GM23338 (cell line): ENCODE data around the gene APRT. TPM values are rescaled to one million over a fixed set of nuclear protein-coding genes. Genes with fewer than 3 reads are reported as not detected.

ENCODE experiments used
- ATAC-seq: fragments of 200-7000 bp; cut with Tn5 transposase; 3 replicates; pipeline ENCODE4 v1.9.1; 2020
- DNase-seq: peaks from one replicate; pipeline ENCODE4 v3.0.0-alpha.2; 2015; ENCODE audit warnings: low spot score
- H2AFZ ChIP-seq: fragments of 200-600 bp; sonication (generic); 2 replicates; pipeline ENCODE4 v1.8.0; 2016; ENCODE audit warnings: antibody characterized with exemption, mild to moderate bottlenecking, moderate library complexity
- H3F3A ChIP-seq: fragments of 200-600 bp; sonication (generic); replicated peaks from 2 replicates; pipeline ENCODE4 v1.8.0; 2017; ENCODE audit warnings: antibody characterized with exemption, mixed run types, low read depth
- H3K27ac ChIP-seq: fragments of 200-600 bp; sonication (generic); 2 replicates; pipeline ENCODE4 v1.6.1; 2016; ENCODE audit warnings: low read depth
- H3K27me3 ChIP-seq: fragments of 200-600 bp; sonication (generic); 2 replicates; pipeline ENCODE4 v1.8.0; 2016; ENCODE audit warnings: mild to moderate bottlenecking, mixed run types, moderate library complexity; ENCODE audit not compliant: insufficient read depth
- H3K36me3 ChIP-seq: fragments of 200-600 bp; sonication (generic); 2 replicates; pipeline ENCODE4 v1.8.0; 2016; ENCODE audit warnings: mild to moderate bottlenecking; ENCODE audit not compliant: insufficient read depth
- H3K4me1 ChIP-seq: fragments of 200-600 bp; sonication (generic); 2 replicates; pipeline ENCODE4 v1.8.0; 2016; ENCODE audit warnings: mild to moderate bottlenecking, moderate library complexity; ENCODE audit not compliant: insufficient read depth
- H3K4me2 ChIP-seq: fragments of 200-600 bp; sonication (generic); 2 replicates; pipeline ENCODE4 v1.7.1; 2017; ENCODE audit warnings: mixed run types
- H3K4me3 ChIP-seq: fragments of 200-600 bp; sonication (generic); 2 replicates; pipeline ENCODE4 v1.6.1; 2016; ENCODE audit warnings: mixed run types
- H3K79me2 ChIP-seq: fragments of 200-600 bp; sonication (generic); replicated peaks from 2 replicates; pipeline ENCODE4 v1.8.0; 2017; ENCODE audit warnings: mild to moderate bottlenecking; ENCODE audit not compliant: insufficient read depth
- H3K9me2 ChIP-seq: fragments of 200-600 bp; sonication (generic); 2 replicates; pipeline ENCODE4 v1.8.0; 2017; ENCODE audit not compliant: insufficient read depth
- H4K20me1 ChIP-seq: fragments of 200-600 bp; sonication (generic); replicated peaks from 2 replicates; pipeline ENCODE4 v1.8.0; 2017; ENCODE audit warnings: mild to moderate bottlenecking; ENCODE audit not compliant: insufficient read depth
- H3K27ac Mint-ChIP-seq: 2 replicates; pipeline ENCODE4 v1.8.0; 2020; ENCODE audit warnings: inconsistent platforms, mild to moderate bottlenecking, moderate library complexity, mixed read lengths
- H3K27me3 Mint-ChIP-seq: 3 replicates; pipeline ENCODE4 v1.8.0; 2022; ENCODE audit warnings: low read depth, mild to moderate bottlenecking, moderate library complexity, mixed read lengths, inconsistent platforms; ENCODE audit not compliant: insufficient read depth, poor library complexity
- H3K36me3 Mint-ChIP-seq: 3 replicates; pipeline ENCODE4 v1.8.0; 2021; ENCODE audit warnings: low read depth, mild to moderate bottlenecking, inconsistent platforms, moderate library complexity, mixed read lengths
- H3K4me1 Mint-ChIP-seq: 3 replicates; pipeline ENCODE4 v1.8.0; 2020; ENCODE audit warnings: mild to moderate bottlenecking, inconsistent platforms, mixed read lengths
- H3K4me3 Mint-ChIP-seq: 3 replicates; pipeline ENCODE4 v1.8.0; 2021; ENCODE audit warnings: moderate library complexity, mild to moderate bottlenecking, inconsistent platforms, mixed read lengths
- H3K9me3 Mint-ChIP-seq: 3 replicates; pipeline ENCODE4 v1.8.0; 2020; ENCODE audit warnings: moderate library complexity, mild to moderate bottlenecking, inconsistent platforms, mixed read lengths
- CREB1 ChIP-seq: fragments of 250-450 bp; sonication (Bioruptor Pico); IDR thresholded peaks from 2 replicates; pipeline ENCODE4 v1.5.0; 2020; ENCODE audit warnings: low read depth, mild to moderate bottlenecking, moderate library complexity
- ETS1 ChIP-seq: IDR thresholded peaks from 2 replicates; pipeline ENCODE4 v1.6.1; 2016; ENCODE audit warnings: antibody characterized with exemption
- EZH2 ChIP-seq: fragments of 200-600 bp; sonication (generic); IDR thresholded peaks from one replicate; pipeline ENCODE4 v1.8.0; 2017; ENCODE audit warnings: antibody characterized with exemption, mild to moderate bottlenecking, low read depth; ENCODE audit not compliant: unreplicated experiment
- EZH2phosphoT487 ChIP-seq: fragments of 200-600 bp; sonication (generic); IDR thresholded peaks from one replicate; pipeline ENCODE4 v1.8.1; 2018; ENCODE audit warnings: antibody characterized with exemption; ENCODE audit not compliant: unreplicated experiment
- JUNB ChIP-seq: IDR thresholded peaks from one replicate; pipeline ENCODE4 v1.6.1; 2016; ENCODE audit warnings: antibody characterized with exemption; ENCODE audit not compliant: unreplicated experiment
- NANOG ChIP-seq: IDR thresholded peaks from 2 replicates; pipeline ENCODE4 v1.6.1; 2016; ENCODE audit warnings: antibody characterized with exemption, borderline replicate concordance
- POLR2AphosphoS5 ChIP-seq: IDR thresholded peaks from 2 replicates; pipeline ENCODE4 v1.6.1; 2016; ENCODE audit warnings: antibody characterized with exemption, low read depth
- REST ChIP-seq: IDR thresholded peaks from one replicate; pipeline ENCODE4 v1.6.1; 2018; ENCODE audit warnings: antibody characterized with exemption; ENCODE audit not compliant: unreplicated experiment
- STAT1 ChIP-seq: IDR thresholded peaks from one replicate; pipeline ENCODE4 v1.6.1; 2016; ENCODE audit warnings: antibody characterized with exemption; ENCODE audit not compliant: unreplicated experiment
- ZNF114 ChIP-seq: fragments of 250-450 bp; sonication (Bioruptor Pico); IDR thresholded peaks from 2 replicates; pipeline ENCODE4 v1.5.0; 2020; ENCODE audit warnings: mild to moderate bottlenecking, moderate library complexity
- ZNF331 ChIP-seq: fragments of 250-450 bp; sonication (Bioruptor Pico); IDR thresholded peaks from 2 replicates; pipeline ENCODE4 v1.5.0; 2020; ENCODE audit warnings: low read depth, mild to moderate bottlenecking, moderate library complexity
- polyA plus RNA-seq: library from polyadenylated mRNA; unstranded; fragments of >200 nt; fragmentation: Nextera tagmentation; extraction: Ambion mirVana; gene quantifications from 2 replicates; pipeline ENCODE4 v1.2.1, GENCODE V29; 2016
- total RNA-seq: library from RNA; depleted of rRNA; stranded (reverse); fragments of >200 nt; shearing (Covaris generic); gene quantifications from 2 replicates; pipeline ENCODE4 v1.2.3, GENCODE V29; 2014
- TF ChIP-seq, protein P1 (sequence below): fragments of 250-450 bp; sonication (Bioruptor Pico); IDR thresholded peaks from 2 replicates; pipeline ENCODE4 v1.5.0; 2020; ENCODE audit warnings: mild to moderate bottlenecking, moderate library complexity
- TF ChIP-seq, protein P2 (sequence below), 2 experiments: fragments of 200-600 bp in 1 of 2; sonication (generic) in 1 of 2; conservative IDR thresholded peaks; 2 replicates each; pipeline versions ENCODE4 v1.5.1 to v1.6.1; 2016 to 2017; ENCODE audit warnings: antibody characterized with exemption in 2 of 2, low read depth in 2 of 2, mild to moderate bottlenecking in 2 of 2, moderate library complexity in 1 of 2

APRT gene
- total and polyA plus RNA-seq, 2 experiments from 2014 or later = 250 to 522 TPM

DNA sequence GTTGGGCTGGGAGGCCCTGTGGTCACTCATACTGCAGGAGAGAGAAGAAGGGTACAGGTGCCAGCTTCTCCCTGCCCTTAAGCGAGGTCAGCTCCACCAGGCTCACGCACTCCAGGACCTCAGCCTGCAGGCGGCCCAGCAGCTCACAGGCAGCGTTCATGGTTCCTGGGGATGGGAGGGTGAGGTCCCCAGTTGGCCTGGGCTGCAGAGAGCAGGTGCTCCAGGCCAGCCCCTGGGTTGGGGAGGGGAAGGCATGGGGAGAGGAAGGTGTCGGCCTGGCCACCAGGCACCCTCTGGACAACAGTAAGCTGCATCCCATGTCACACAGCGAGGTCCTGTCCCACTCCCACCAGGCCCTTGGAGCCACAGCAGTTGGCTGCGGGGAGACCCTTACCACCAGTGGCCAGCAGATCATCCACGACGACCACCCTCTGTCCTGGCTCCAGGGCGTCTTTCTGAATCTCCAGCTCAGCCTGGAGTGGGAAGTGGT lies 2.0 kb downstream of the APRT start:
- Histone ChIP-seq H4K20me1 (no peaks in the 10 kb centered on the region; the same call in none of the 2 replicates), H3K36me3 (peaks cover 19% of the 10 kb centered on the region), H3K79me2 (peaks cover 18% of the 10 kb centered on the region), H3F3A (peaks cover 60% of the 10 kb centered on the region), H2AFZ (no peak overlapping the region), H3K4me2 (peak overlapping the region; percentile 99; the same call in 1 of the 2 replicates), H3K9me2 (no peaks in the 10 kb centered on the region), H3K27me3 (no peaks in the 10 kb centered on the region), H3K27ac (peak overlapping the region; percentile 55; the same call in 1 of the 2 replicates), H3K4me3 (peak overlapping the region; percentile 93; the same call in 1 of the 2 replicates), H3K4me1 (no peaks in the 10 kb centered on the region; the same call in 1 of the 2 replicates)
- Mint-ChIP-seq H3K36me3 (peaks cover 55% of the 10 kb centered on the region), H3K9me3 (peaks cover 4% of the 10 kb centered on the region; the same call in 1 of the 3 replicates), H3K27me3 (peaks cover 46% of the 10 kb centered on the region), H3K4me1 (peaks cover 11% of the 10 kb centered on the region; the same call in 2 of the 3 replicates), H3K4me3 (peak overlapping the region; percentile 88; the same call in 2 of the 3 replicates), H3K27ac (peak overlapping the region; percentile 48; the same call in 1 of the 2 replicates)
- TF ChIP-seq EZH2phosphoT487 (no peak), REST (no peak), NANOG (no peak), STAT1 (no peak), ZNF114 (CRISPR knock-in tag) (no peak), ZNF331 (CRISPR knock-in tag) (no peak), JUNB (no peak), CREB1 (CRISPR knock-in tag) (no peak), ETS1 (no peak), POLR2AphosphoS5 (no peak; the same call in 1 of the 2 replicates), EZH2 (no peak)
- TF ChIP-seq, protein P1, sequence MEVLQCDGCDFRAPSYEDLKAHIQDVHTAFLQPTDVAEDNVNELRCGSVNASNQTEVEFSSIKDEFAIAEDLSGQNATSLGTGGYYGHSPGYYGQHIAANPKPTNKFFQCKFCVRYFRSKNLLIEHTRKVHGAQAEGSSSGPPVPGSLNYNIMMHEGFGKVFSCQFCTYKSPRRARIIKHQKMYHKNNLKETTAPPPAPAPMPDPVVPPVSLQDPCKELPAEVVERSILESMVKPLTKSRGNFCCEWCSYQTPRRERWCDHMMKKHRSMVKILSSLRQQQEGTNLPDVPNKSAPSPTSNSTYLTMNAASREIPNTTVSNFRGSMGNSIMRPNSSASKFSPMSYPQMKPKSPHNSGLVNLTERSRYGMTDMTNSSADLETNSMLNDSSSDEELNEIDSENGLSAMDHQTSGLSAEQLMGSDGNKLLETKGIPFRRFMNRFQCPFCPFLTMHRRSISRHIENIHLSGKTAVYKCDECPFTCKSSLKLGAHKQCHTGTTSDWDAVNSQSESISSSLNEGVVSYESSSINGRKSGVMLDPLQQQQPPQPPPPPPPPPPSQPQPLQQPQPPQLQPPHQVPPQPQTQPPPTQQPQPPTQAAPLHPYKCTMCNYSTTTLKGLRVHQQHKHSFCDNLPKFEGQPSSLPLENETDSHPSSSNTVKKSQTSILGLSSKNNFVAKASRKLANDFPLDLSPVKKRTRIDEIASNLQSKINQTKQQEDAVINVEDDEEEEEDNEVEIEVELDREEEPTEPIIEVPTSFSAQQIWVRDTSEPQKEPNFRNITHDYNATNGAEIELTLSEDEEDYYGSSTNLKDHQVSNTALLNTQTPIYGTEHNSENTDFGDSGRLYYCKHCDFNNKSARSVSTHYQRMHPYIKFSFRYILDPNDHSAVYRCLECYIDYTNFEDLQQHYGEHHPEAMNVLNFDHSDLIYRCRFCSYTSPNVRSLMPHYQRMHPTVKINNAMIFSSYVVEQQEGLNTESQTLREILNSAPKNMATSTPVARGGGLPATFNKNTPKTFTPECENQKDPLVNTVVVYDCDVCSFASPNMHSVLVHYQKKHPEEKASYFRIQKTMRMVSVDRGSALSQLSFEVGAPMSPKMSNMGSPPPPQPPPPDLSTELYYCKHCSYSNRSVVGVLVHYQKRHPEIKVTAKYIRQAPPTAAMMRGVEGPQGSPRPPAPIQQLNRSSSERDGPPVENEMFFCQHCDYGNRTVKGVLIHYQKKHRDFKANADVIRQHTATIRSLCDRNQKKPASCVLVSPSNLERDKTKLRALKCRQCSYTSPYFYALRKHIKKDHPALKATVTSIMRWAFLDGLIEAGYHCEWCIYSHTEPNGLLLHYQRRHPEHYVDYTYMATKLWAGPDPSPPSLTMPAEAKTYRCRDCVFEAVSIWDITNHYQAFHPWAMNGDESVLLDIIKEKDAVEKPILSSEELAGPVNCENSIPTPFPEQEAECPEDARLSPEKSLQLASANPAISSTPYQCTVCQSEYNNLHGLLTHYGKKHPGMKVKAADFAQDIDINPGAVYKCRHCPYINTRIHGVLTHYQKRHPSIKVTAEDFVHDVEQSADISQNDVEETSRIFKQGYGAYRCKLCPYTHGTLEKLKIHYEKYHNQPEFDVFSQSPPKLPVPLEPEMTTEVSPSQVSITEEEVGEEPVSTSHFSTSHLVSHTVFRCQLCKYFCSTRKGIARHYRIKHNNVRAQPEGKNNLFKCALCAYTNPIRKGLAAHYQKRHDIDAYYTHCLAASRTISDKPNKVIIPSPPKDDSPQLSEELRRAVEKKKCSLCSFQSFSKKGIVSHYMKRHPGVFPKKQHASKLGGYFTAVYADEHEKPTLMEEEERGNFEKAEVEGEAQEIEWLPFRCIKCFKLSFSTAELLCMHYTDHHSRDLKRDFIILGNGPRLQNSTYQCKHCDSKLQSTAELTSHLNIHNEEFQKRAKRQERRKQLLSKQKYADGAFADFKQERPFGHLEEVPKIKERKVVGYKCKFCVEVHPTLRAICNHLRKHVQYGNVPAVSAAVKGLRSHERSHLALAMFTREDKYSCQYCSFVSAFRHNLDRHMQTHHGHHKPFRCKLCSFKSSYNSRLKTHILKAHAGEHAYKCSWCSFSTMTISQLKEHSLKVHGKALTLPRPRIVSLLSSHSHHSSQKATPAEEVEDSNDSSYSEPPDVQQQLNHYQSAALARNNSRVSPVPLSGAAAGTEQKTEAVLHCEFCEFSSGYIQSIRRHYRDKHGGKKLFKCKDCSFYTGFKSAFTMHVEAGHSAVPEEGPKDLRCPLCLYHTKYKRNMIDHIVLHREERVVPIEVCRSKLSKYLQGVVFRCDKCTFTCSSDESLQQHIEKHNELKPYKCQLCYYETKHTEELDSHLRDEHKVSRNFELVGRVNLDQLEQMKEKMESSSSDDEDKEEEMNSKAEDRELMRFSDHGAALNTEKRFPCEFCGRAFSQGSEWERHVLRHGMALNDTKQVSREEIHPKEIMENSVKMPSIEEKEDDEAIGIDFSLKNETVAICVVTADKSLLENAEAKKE (CRISPR knock-in tag) = no peak
- TF ChIP-seq, protein P2, sequence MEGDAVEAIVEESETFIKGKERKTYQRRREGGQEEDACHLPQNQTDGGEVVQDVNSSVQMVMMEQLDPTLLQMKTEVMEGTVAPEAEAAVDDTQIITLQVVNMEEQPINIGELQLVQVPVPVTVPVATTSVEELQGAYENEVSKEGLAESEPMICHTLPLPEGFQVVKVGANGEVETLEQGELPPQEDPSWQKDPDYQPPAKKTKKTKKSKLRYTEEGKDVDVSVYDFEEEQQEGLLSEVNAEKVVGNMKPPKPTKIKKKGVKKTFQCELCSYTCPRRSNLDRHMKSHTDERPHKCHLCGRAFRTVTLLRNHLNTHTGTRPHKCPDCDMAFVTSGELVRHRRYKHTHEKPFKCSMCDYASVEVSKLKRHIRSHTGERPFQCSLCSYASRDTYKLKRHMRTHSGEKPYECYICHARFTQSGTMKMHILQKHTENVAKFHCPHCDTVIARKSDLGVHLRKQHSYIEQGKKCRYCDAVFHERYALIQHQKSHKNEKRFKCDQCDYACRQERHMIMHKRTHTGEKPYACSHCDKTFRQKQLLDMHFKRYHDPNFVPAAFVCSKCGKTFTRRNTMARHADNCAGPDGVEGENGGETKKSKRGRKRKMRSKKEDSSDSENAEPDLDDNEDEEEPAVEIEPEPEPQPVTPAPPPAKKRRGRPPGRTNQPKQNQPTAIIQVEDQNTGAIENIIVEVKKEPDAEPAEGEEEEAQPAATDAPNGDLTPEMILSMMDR (conservative IDR thresholded peaks at IDR 0.05; ENCODE audit: low read depth in 2 of 2) = no peak
- DNase-seq (no peak), ATAC-seq (no peak; the same call in 2 of the 3 replicates)
